Astrocyte (in vitro differentiated cells and primary cell): ENCODE results near the gene PPP2R5C. TPM values are rescaled to one million over a fixed set of nuclear protein-coding genes. Genes with fewer than 3 reads are reported as not detected.
"Not testable (repeated sequence)": the region's sequence is repeated elsewhere in the genome, so short reads cannot be mapped to it uniquely, and the experiment has no call there.

Experiments
- DNase-seq: peaks from one replicate; pipeline ENCODE4 v3.0.0-alpha.2; 2010; ENCODE audit warnings: low read depth
- FAIRE-seq: peaks from 2 replicates; lab custom pipeline; 2011; peaks lifted over from hg19 to GRCh38; lab: Jason Lieb, UNC
- H2AFZ ChIP-seq: 2 replicates; pipeline ENCODE4 v1.6.0; 2012; ENCODE audit warnings: low read depth, low read length, inconsistent platforms
- H3K27ac ChIP-seq: 2 replicates; pipeline ENCODE4 v1.5.1; 2011; ENCODE audit warnings: low read depth, low read length, inconsistent platforms
- H3K27me3 ChIP-seq: 2 replicates; pipeline ENCODE4 v1.6.0; 2011; ENCODE audit warnings: low read length, inconsistent platforms; ENCODE audit not compliant: insufficient read depth
- H3K36me3 ChIP-seq: 2 replicates; pipeline ENCODE4 v1.5.1; 2011; ENCODE audit warnings: low read length, inconsistent platforms; ENCODE audit not compliant: insufficient read depth
- H3K4me1 ChIP-seq: 2 replicates; pipeline ENCODE4 v1.5.1; 2011; ENCODE audit warnings: low read length, inconsistent platforms; ENCODE audit not compliant: insufficient read depth
- H3K4me2 ChIP-seq: 2 replicates; pipeline ENCODE4 v1.6.0; 2012; ENCODE audit warnings: low read length, inconsistent platforms
- H3K4me3 ChIP-seq: 2 replicates; pipeline ENCODE4 v1.5.1; 2011; ENCODE audit warnings: low read depth, mild to moderate bottlenecking, low read length, inconsistent platforms; ENCODE audit not compliant: insufficient read depth
- H3K79me2 ChIP-seq: 2 replicates; pipeline ENCODE4 v1.6.0; 2012; ENCODE audit warnings: mild to moderate bottlenecking, low read length, inconsistent platforms; ENCODE audit not compliant: insufficient read depth
- H3K9ac ChIP-seq: 2 replicates; pipeline ENCODE4 v1.6.0; 2012; ENCODE audit warnings: mild to moderate bottlenecking, low read length, inconsistent platforms
- H3K9me3 ChIP-seq: 2 replicates; pipeline ENCODE4 v1.5.1; 2012; ENCODE audit warnings: low read depth, mild to moderate bottlenecking, low read length, inconsistent platforms; ENCODE audit not compliant: insufficient read depth
- H4K20me1 ChIP-seq: 2 replicates; pipeline ENCODE4 v1.6.0; 2012; ENCODE audit warnings: low read length, inconsistent platforms; ENCODE audit not compliant: insufficient read depth
- H3K27ac Mint-ChIP-seq: one replicate; pipeline ENCODE4 v1.8.0; 2021; ENCODE audit warnings: mild to moderate bottlenecking, mixed read lengths; ENCODE audit not compliant: unreplicated experiment
- H3K27me3 Mint-ChIP-seq: one replicate; pipeline ENCODE4 v1.8.0; 2021; ENCODE audit warnings: low read depth, mixed read lengths; ENCODE audit not compliant: unreplicated experiment
- H3K36me3 Mint-ChIP-seq: one replicate; pipeline ENCODE4 v1.8.0; 2021; ENCODE audit warnings: low read depth, mixed read lengths; ENCODE audit not compliant: unreplicated experiment
- H3K4me1 Mint-ChIP-seq: one replicate; pipeline ENCODE4 v1.8.0; 2021; ENCODE audit warnings: low read depth, mixed read lengths; ENCODE audit not compliant: unreplicated experiment
- H3K4me3 Mint-ChIP-seq: one replicate; pipeline ENCODE4 v1.8.0; 2021; ENCODE audit warnings: mild to moderate bottlenecking, moderate library complexity, mixed read lengths; ENCODE audit not compliant: unreplicated experiment
- H3K9me3 Mint-ChIP-seq: one replicate; pipeline ENCODE4 v1.8.0; 2021; ENCODE audit warnings: mild to moderate bottlenecking, mixed read lengths; ENCODE audit not compliant: unreplicated experiment
- CTCF ChIP-seq: IDR thresholded peaks from 2 replicates; pipeline ENCODE4 v1.5.1; 2011; ENCODE audit warnings: low read depth, mild to moderate bottlenecking, inconsistent platforms, low read length, moderate library complexity; ENCODE audit not compliant: insufficient read depth
- EZH2 ChIP-seq: IDR thresholded peaks from 2 replicates; pipeline ENCODE4 v1.6.1; 2012; ENCODE audit warnings: mild to moderate bottlenecking, low read length, inconsistent platforms; ENCODE audit not compliant: insufficient read depth
- total RNA-seq: library from RNA; stranded (reverse); gene quantifications from 2 replicates; pipeline ENCODE4 v1.2.1, GENCODE V29; 2021

Gene PPP2R5C
- total RNA-seq, 1 donor from 2014 or later, result 102 TPM

GRCh38 chr14:101739446-101740141 is 21.9 kb upstream of the PPP2R5C start:
- H3K9ac ChIP-seq, result no peak overlapping the region
- peaks cover 10% of the 10 kb centered on the region for H3K36me3 Mint-ChIP-seq
- H3K27ac ChIP-seq, result no peak overlapping the region
- peaks cover 37% of the 10 kb centered on the region for H3K27me3 Mint-ChIP-seq
- DNase-seq (no peak), FAIRE-seq (no peak)
- peaks cover 5% of the 10 kb centered on the region for H3K9me3 ChIP-seq
- no peaks in the 10 kb centered on the region for H3K4me1 Mint-ChIP-seq
- peaks cover 42% of the 10 kb centered on the region for H3K9me3 Mint-ChIP-seq
- no peak overlapping the region for H3K27ac Mint-ChIP-seq
- H2AFZ ChIP-seq, result no peak overlapping the region
- H3K27me3 ChIP-seq, result no peaks in the 10 kb centered on the region
- H3K36me3 ChIP-seq, result no peaks in the 10 kb centered on the region
- H3K4me3 ChIP-seq, result no peak overlapping the region
- no peaks in the 10 kb centered on the region for H3K4me1 ChIP-seq
- no peaks in the 10 kb centered on the region for H3K79me2 ChIP-seq
- H4K20me1 ChIP-seq, result no peaks in the 10 kb centered on the region
- TF ChIP-seq EZH2 (no peak), CTCF (no peak)
- no peak overlapping the region for H3K4me2 ChIP-seq
- no peak overlapping the region for H3K4me3 Mint-ChIP-seq

DNA sequence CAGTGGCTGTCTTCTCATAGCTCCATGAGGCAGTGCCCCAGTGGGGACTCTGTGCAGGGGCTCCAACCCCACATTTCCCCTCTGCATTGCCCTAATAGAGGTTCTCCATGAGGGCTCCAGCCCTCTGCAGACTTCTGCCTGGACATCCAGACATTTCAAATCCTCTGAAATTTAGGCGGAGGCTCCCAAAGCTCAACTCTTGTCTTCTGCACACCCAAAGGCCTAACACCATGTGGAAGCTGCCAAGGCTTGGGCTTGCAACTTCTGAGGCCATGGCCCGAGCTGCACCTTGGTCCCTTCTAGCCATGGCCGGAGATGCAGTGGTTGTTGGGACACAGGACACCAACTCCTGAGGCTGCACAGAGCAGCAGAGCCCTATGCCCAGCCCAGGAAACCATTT is 20.5 kb upstream of the PPP2R5C start:
- Mint-ChIP-seq H3K4me1 (no peaks in the 10 kb centered on the region), H3K36me3 (peaks cover 10% of the 10 kb centered on the region), H3K27ac (no peak overlapping the region), H3K9me3 (peaks cover 42% of the 10 kb centered on the region), H3K4me3 (no peak overlapping the region), H3K27me3 (peaks cover 39% of the 10 kb centered on the region)
- TF ChIP-seq CTCF, result no peak
- TF ChIP-seq EZH2, result no peak
- no peak overlapping the region for H3K4me2 ChIP-seq
- H3K9me3 ChIP-seq, result peaks cover 5% of the 10 kb centered on the region
- no peak overlapping the region for H3K4me3 ChIP-seq
- H3K79me2 ChIP-seq, result no peaks in the 10 kb centered on the region
- no peaks in the 10 kb centered on the region for H3K4me1 ChIP-seq
- H4K20me1 ChIP-seq, result no peaks in the 10 kb centered on the region
- H2AFZ ChIP-seq, result no peak overlapping the region
- FAIRE-seq (no peak), DNase-seq (no peak)
- H3K27me3 ChIP-seq, result no peaks in the 10 kb centered on the region
- H3K36me3 ChIP-seq, result no peaks in the 10 kb centered on the region
- H3K27ac ChIP-seq, result no peak overlapping the region
- no peak overlapping the region for H3K9ac ChIP-seq

GRCh38 chr14:101743701-101744100 is 17.8 kb upstream of the PPP2R5C start:
- H3K27ac ChIP-seq, result no peak overlapping the region
- no peak overlapping the region for H3K9ac ChIP-seq
- Mint-ChIP-seq H3K27me3 (peaks cover 54% of the 10 kb centered on the region), H3K36me3 (peaks cover 9% of the 10 kb centered on the region), H3K9me3 (peaks cover 51% of the 10 kb centered on the region), H3K27ac (no peak overlapping the region), H3K4me1 (no peaks in the 10 kb centered on the region), H3K4me3 (no peak overlapping the region)
- no peaks in the 10 kb centered on the region for H3K79me2 ChIP-seq
- H3K9me3 ChIP-seq, result peaks cover 3% of the 10 kb centered on the region
- no peak overlapping the region for H3K4me2 ChIP-seq
- no peaks in the 10 kb centered on the region for H3K36me3 ChIP-seq
- H3K27me3 ChIP-seq, result no peaks in the 10 kb centered on the region
- H3K4me3 ChIP-seq, result no peak overlapping the region
- TF ChIP-seq CTCF (no peak), EZH2 (no peak)
- H3K4me1 ChIP-seq, result no peaks in the 10 kb centered on the region
- H4K20me1 ChIP-seq, result no peaks in the 10 kb centered on the region
- no peak for FAIRE-seq
- no peak overlapping the region for H2AFZ ChIP-seq
- no peak for DNase-seq

DNA sequence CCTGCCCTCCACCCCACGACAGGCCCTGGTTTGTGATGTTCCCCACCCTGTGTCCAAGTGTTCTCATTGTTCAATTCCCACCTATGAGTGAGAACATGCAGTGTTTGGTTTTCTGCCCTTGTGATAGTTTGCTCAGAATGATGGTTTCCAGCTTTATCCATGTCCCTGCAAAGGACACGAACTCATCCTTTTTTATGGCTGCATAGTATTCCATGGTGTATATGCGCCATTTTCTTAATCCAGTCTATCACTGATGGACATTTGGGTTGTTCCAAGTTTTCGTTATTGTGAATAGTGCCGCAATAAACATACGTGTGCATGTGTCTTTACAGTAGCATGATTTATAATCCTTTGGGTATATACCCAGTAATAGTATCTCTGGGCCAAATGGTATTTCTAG is 17.1 kb upstream of the PPP2R5C start:
- H3K4me3 Mint-ChIP-seq, H3K36me3 Mint-ChIP-seq, H3K9me3 ChIP-seq, H3K4me2 ChIP-seq, H3K9ac ChIP-seq, H2AFZ ChIP-seq, H3K36me3 ChIP-seq, H3K4me1 Mint-ChIP-seq, H4K20me1 ChIP-seq, H3K27ac Mint-ChIP-seq, H3K27ac ChIP-seq, H3K27me3 ChIP-seq, DNase-seq, H3K4me3 ChIP-seq, FAIRE-seq, H3K79me2 ChIP-seq, H3K4me1 ChIP-seq: not testable (repeated sequence)
- peaks cover 55% of the 10 kb centered on the region for H3K27me3 Mint-ChIP-seq
- peaks cover 51% of the 10 kb centered on the region for H3K9me3 Mint-ChIP-seq
